ENCODE measurements around the gene SLC12A2. TPM values are rescaled to one million over a fixed set of nuclear protein-coding genes. Genes with fewer than 3 reads are reported as not detected.

Gene SLC12A2
- total RNA-seq, 1 donor from 2014 or later, result 14.3 TPM

- no peak overlapping the region for H3K4me3 ChIP-seq (ENCODE audit: low read depth, low read length)
- no peak for DNase-seq (ENCODE audit: low read depth)
- TF ChIP-seq, protein P1, sequence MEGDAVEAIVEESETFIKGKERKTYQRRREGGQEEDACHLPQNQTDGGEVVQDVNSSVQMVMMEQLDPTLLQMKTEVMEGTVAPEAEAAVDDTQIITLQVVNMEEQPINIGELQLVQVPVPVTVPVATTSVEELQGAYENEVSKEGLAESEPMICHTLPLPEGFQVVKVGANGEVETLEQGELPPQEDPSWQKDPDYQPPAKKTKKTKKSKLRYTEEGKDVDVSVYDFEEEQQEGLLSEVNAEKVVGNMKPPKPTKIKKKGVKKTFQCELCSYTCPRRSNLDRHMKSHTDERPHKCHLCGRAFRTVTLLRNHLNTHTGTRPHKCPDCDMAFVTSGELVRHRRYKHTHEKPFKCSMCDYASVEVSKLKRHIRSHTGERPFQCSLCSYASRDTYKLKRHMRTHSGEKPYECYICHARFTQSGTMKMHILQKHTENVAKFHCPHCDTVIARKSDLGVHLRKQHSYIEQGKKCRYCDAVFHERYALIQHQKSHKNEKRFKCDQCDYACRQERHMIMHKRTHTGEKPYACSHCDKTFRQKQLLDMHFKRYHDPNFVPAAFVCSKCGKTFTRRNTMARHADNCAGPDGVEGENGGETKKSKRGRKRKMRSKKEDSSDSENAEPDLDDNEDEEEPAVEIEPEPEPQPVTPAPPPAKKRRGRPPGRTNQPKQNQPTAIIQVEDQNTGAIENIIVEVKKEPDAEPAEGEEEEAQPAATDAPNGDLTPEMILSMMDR (conservative IDR thresholded peaks at IDR 0.05; ENCODE audit: low read depth, low read length), result no peak
These were observed 154.0 kb downstream of the SLC12A2 start for GRCh38 chr5:128237546-128237945.

Data from epithelial cell of proximal tubule (primary cell).